K562 (cell line): ENCODE results near the gene DAPK1. TPM values are rescaled to one million over a fixed set of nuclear protein-coding genes. Genes with fewer than 3 reads are reported as not detected.

ENCODE experiments used
- PPARD ChIP-seq: fragments of 250-450 bp; sonication (Bioruptor Pico); IDR thresholded peaks from 2 replicates; pipeline ENCODE4 v1.8.0; 2022; ENCODE audit warnings: inconsistent platforms, mild to moderate bottlenecking, moderate library complexity
- REST ChIP-seq, 2 experiments: fragments of 450-650 bp; formaldehyde crosslinking in 1 of 2; IDR thresholded peaks; 2 replicates each; pipeline versions ENCODE4 v1.4.0 to v1.6.1; 2014 to 2020; ENCODE audit warnings: mild to moderate bottlenecking in 2 of 2, borderline replicate concordance in 1 of 2, low read depth in 1 of 2
- ZNF174 ChIP-seq: fragments of 250-450 bp; sonication (Bioruptor Pico); IDR thresholded peaks from 2 replicates; pipeline ENCODE4 v1.4.0; 2020; ENCODE audit warnings: mild to moderate bottlenecking
- ZNF41 ChIP-seq: fragments of 250-450 bp; sonication (Bioruptor Pico); conservative IDR thresholded peaks from 2 replicates; pipeline ENCODE4 v1.4.0; 2020; ENCODE audit warnings: mild to moderate bottlenecking
- ZNF717 ChIP-seq: fragments of 250-450 bp; sonication (Bioruptor Pico); IDR thresholded peaks from 2 replicates; pipeline ENCODE4 v1.5.0; 2021
- polyA plus RNA-seq, 8 experiments: library from polyadenylated mRNA; depleted of rRNA in 4 of 8; stranded (reverse) in 5 of 8; unstranded in 3 of 8; fragments of >200 nt; fragmentation: Nextera tagmentation in 2 of 8; fragmentation: Illumina TruSeq in 1 of 8; extraction: Ambion mirVana in 2 of 8; extraction: Trizol in 1 of 8; gene quantifications; 2 replicates each; pipeline versions ENCODE4 v1.2.1 to v1.2.3, GENCODE V29; 2011 to 2014; ENCODE audit warnings: inconsistent platforms in 1 of 8, missing spikeins in 1 of 8
- total RNA-seq, 7 experiments: library from RNA; depleted of rRNA in 6 of 7; stranded (reverse); fragments of >200 nt in 6 of 7; fragmentation: Illumina TruSeq in 2 of 7; extraction: Trizol in 2 of 7; gene quantifications; 2 replicates each; pipeline versions ENCODE4 v1.2.1 to v1.2.3, GENCODE V29; 2011 to 2021; ENCODE audit warnings: low replicate concordance in 1 of 7

The DAPK1 gene
- total and polyA plus RNA-seq, 9 of the 15 experiments (the other 6 are each of a cell fraction or from before 2014, with no cell fraction given), result 1.7 to 26.4 (median 15.8) TPM

GRCh38 chr9:87479801-87480201 lies 17.9 kb upstream of the DAPK1 start (continued):
- TF ChIP-seq REST (IDR thresholded peaks at IDR 0.05; ENCODE audit: borderline replicate concordance) (peak; percentile 35; the same call in 1 of the 2 replicates), REST (CRISPR knock-in tag; IDR thresholded peaks at IDR 0.05; ENCODE audit: low read depth) (no peak), PPARD (CRISPR knock-in tag) (no peak), ZNF717 (no peak), ZNF174 (CRISPR knock-in tag) (no peak), ZNF41 (no peak)
